Measurements from ENCODE around the gene NCAM1.

GRCh38 chr11:113173126-113173525, 211.9 kb downstream of the NCAM1 start:
- TF ChIP-seq, protein P1, sequence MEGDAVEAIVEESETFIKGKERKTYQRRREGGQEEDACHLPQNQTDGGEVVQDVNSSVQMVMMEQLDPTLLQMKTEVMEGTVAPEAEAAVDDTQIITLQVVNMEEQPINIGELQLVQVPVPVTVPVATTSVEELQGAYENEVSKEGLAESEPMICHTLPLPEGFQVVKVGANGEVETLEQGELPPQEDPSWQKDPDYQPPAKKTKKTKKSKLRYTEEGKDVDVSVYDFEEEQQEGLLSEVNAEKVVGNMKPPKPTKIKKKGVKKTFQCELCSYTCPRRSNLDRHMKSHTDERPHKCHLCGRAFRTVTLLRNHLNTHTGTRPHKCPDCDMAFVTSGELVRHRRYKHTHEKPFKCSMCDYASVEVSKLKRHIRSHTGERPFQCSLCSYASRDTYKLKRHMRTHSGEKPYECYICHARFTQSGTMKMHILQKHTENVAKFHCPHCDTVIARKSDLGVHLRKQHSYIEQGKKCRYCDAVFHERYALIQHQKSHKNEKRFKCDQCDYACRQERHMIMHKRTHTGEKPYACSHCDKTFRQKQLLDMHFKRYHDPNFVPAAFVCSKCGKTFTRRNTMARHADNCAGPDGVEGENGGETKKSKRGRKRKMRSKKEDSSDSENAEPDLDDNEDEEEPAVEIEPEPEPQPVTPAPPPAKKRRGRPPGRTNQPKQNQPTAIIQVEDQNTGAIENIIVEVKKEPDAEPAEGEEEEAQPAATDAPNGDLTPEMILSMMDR (conservative IDR thresholded peaks at IDR 0.05; ENCODE audit: low read depth in 2 of 2) = no peak
- no peak for TF ChIP-seq EZH2 (IDR thresholded peaks at IDR 0.05; ENCODE audit: low read depth, unreplicated experiment)
